Measurements from ENCODE around the gene PIP5K1A. TPM values are rescaled to one million over a fixed set of nuclear protein-coding genes. Genes with fewer than 3 reads are reported as not detected.

PIP5K1A gene
- total RNA-seq, 1 donor from 2014 or later: 95.5 TPM

- no peak overlapping the region for H3K4me3 Mint-ChIP-seq (ENCODE audit: low read depth)
- TF ChIP-seq CTCF (IDR thresholded peaks at IDR 0.05; ENCODE audit: unreplicated experiment): no peak
- H3K36me3 Mint-ChIP-seq (ENCODE audit: insufficient read depth): peaks cover 19% of the 10 kb centered on the region
- no peak for DNase-seq (ENCODE audit: low spot score, unreplicated experiment)
- H3K27me3 Mint-ChIP-seq: no peaks in the 10 kb centered on the region
- no peaks in the 10 kb centered on the region for H3K9me3 Mint-ChIP-seq (ENCODE audit: low read depth)
- H3K27ac Mint-ChIP-seq: no peak overlapping the region
- peaks cover 13% of the 10 kb centered on the region for H3K4me1 Mint-ChIP-seq (ENCODE audit: low read depth)
These were observed 92.5 kb downstream of the PIP5K1A start for GRCh38 chr1:151290709-151291303.

- Mint-ChIP-seq H3K27me3 (no peaks in the 10 kb centered on the region), H3K4me1 (ENCODE audit: low read depth) (peaks cover 13% of the 10 kb centered on the region), H3K9me3 (ENCODE audit: low read depth) (no peaks in the 10 kb centered on the region), H3K36me3 (ENCODE audit: insufficient read depth) (peaks cover 14% of the 10 kb centered on the region), H3K27ac (peak overlapping the region; percentile 78), H3K4me3 (ENCODE audit: low read depth) (no peak overlapping the region)
- DNase-seq (ENCODE audit: low spot score, unreplicated experiment): no peak
- TF ChIP-seq CTCF (IDR thresholded peaks at IDR 0.05; ENCODE audit: unreplicated experiment): peak; percentile 16
These were observed 94.1 kb downstream of the PIP5K1A start for GRCh38 chr1:151292207-151293030.

GRCh38 chr1:151293093-151293492 is 94.7 kb downstream of the PIP5K1A start:
- no peaks in the 10 kb centered on the region for H3K27me3 Mint-ChIP-seq
- H3K27ac Mint-ChIP-seq: peak overlapping the region; percentile 78
- no peaks in the 10 kb centered on the region for H3K9me3 Mint-ChIP-seq (ENCODE audit: low read depth)

GRCh38 chr1:151294742-151295462 is 96.5 kb downstream of the PIP5K1A start:
- Mint-ChIP-seq H3K9me3 (ENCODE audit: low read depth) (no peaks in the 10 kb centered on the region), H3K36me3 (ENCODE audit: insufficient read depth) (peaks cover 24% of the 10 kb centered on the region), H3K4me3 (ENCODE audit: low read depth) (peak overlapping the region; percentile 23), H3K27ac (peak overlapping the region; percentile 96), H3K27me3 (no peaks in the 10 kb centered on the region), H3K4me1 (ENCODE audit: low read depth) (peaks cover 13% of the 10 kb centered on the region)
- TF ChIP-seq CTCF (IDR thresholded peaks at IDR 0.05; ENCODE audit: unreplicated experiment): no peak
- DNase-seq (ENCODE audit: low spot score, unreplicated experiment): no peak

More at GRCh38 chr1:151293093-151293492, 94.7 kb downstream of the PIP5K1A start:
- Mint-ChIP-seq H3K4me3 (ENCODE audit: low read depth) (no peak overlapping the region), H3K4me1 (ENCODE audit: low read depth) (peaks cover 13% of the 10 kb centered on the region), H3K36me3 (ENCODE audit: insufficient read depth) (peaks cover 16% of the 10 kb centered on the region)
- no peak for TF ChIP-seq CTCF (IDR thresholded peaks at IDR 0.05; ENCODE audit: unreplicated experiment)
- no peak for DNase-seq (ENCODE audit: low spot score, unreplicated experiment)

Other genes with a start within 250 kb of the PIP5K1A start
- 187 and 203 TPM in 2 replicates for gene CERS2, start 223.7 kb upstream of the PIP5K1A start, total RNA-seq
- gene ANXA9, start 216.3 kb upstream of the PIP5K1A start, total RNA-seq: 3.5 TPM in 2 replicates
- 28.3 and 32.5 TPM in 2 replicates for gene MINDY1, start 191.7 kb upstream of the PIP5K1A start, total RNA-seq
- gene PRUNE1, start 190.1 kb upstream of the PIP5K1A start, total RNA-seq: 23.8 and 24.4 TPM in 2 replicates
- gene BNIPL, start 162.0 kb upstream of the PIP5K1A start, total RNA-seq: 0.91 and 0.93 TPM in 2 replicates
- 4.5 and 7.0 TPM in 2 replicates for gene C1orf56, start 150.8 kb upstream of the PIP5K1A start, total RNA-seq
- 101 and 105 TPM in 2 replicates for gene CDC42SE1, start 138.9 kb upstream of the PIP5K1A start, total RNA-seq
- gene MLLT11, start 138.2 kb upstream of the PIP5K1A start, total RNA-seq: 29.5 and 30.0 TPM in 2 replicates
- gene GABPB2, start 127.8 kb upstream of the PIP5K1A start, total RNA-seq: 12.4 and 12.7 TPM in 2 replicates
- 31.5 and 34.0 TPM in 2 replicates for gene SEMA6C, start 51.9 kb upstream of the PIP5K1A start, total RNA-seq
- gene TNFAIP8L2, start 41.9 kb upstream of the PIP5K1A start, total RNA-seq: not detected in 2 replicates
- gene LYSMD1, start 32.6 kb upstream of the PIP5K1A start, total RNA-seq: 12.8 and 14.0 TPM in 2 replicates
- 47.1 and 52.0 TPM in 2 replicates for gene SCNM1, start 32.4 kb upstream of the PIP5K1A start, total RNA-seq
- 1.5 and 2.0 TPM in 2 replicates for gene TMOD4, start 22.6 kb upstream of the PIP5K1A start, total RNA-seq
- 110 and 119 TPM in 2 replicates for gene VPS72, start 8.4 kb upstream of the PIP5K1A start, total RNA-seq
- gene PSMD4, start 56.2 kb downstream of the PIP5K1A start, total RNA-seq: 163 and 177 TPM in 2 replicates
- gene ZNF687, start 83.7 kb downstream of the PIP5K1A start, total RNA-seq: 43.0 and 45.0 TPM in 2 replicates
- gene PI4KB, start 128.9 kb downstream of the PIP5K1A start, total RNA-seq: 52.1 and 55.1 TPM in 2 replicates
- gene RFX5, start 148.7 kb downstream of the PIP5K1A start, total RNA-seq: 96.0 and 97.5 TPM in 2 replicates
- gene SELENBP1, start 174.2 kb downstream of the PIP5K1A start, total RNA-seq: 56.2 and 57.0 TPM in 2 replicates
- 227 and 235 TPM in 2 replicates for gene PSMB4, start 201.0 kb downstream of the PIP5K1A start, total RNA-seq